GM12878 (cell line): ENCODE results near the gene ZBTB8OS.

Experiments used
- CTCF ChIP-seq, 3 experiments: IDR thresholded peaks in 2 of 3; conservative IDR thresholded peaks in 1 of 3; 2 replicates each; pipeline ENCODE4 v1.5.1; 2011; ENCODE audit warnings: low read depth in 3 of 3, low read length in 3 of 3, mild to moderate bottlenecking in 3 of 3, control low read depth in 2 of 3, moderate library complexity in 2 of 3, inconsistent platforms in 1 of 3, mixed read lengths in 1 of 3; ENCODE audit not compliant: control insufficient read depth in 2 of 3, insufficient read depth in 1 of 3; ENCODE audit errors: extremely low read depth in 1 of 3
- GABPA ChIP-seq: IDR thresholded peaks from 2 replicates; pipeline ENCODE4 v1.6.1; 2014; ENCODE audit warnings: antibody characterized with exemption, low read depth, mild to moderate bottlenecking, inconsistent platforms
- JUND ChIP-seq: IDR thresholded peaks from 2 replicates; pipeline ENCODE4 v1.6.1; 2012; ENCODE audit warnings: low read depth, mild to moderate bottlenecking, low read length, improper control_type of control experiment, moderate library complexity
- TF ChIP-seq, protein P1 (sequence below): IDR thresholded peaks from 2 replicates; pipeline ENCODE4 v1.6.1; 2012; ENCODE audit warnings: low read depth, low read length, improper control_type of control experiment

DNA sequence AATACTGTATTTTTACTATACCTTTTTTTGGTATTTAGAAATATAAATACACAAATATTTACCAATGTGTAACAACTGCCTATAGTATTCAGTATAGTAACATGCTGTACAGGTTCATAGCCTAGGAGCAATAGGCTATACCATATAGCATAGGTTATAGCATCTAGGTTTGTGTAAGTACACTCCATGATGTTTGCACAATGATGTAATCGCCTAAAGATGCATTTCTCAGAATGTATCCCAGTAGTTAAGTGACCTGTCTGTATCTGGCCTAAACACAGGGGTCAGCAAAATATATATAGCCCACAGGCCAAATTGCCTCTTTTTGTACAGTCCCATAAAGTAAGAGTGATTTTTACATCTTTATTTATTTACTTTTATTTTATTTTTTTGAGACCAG is 24.2 kb downstream of the ZBTB8OS start:
- TF ChIP-seq JUND: no peak
- TF ChIP-seq, protein P1, sequence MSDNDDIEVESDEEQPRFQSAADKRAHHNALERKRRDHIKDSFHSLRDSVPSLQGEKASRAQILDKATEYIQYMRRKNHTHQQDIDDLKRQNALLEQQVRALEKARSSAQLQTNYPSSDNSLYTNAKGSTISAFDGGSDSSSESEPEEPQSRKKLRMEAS: no peak
- no peak for TF ChIP-seq GABPA
- no peak for TF ChIP-seq CTCF (IDR thresholded peaks at IDR 0.05 in 2 of 3, conservative IDR thresholded peaks at IDR 0.05 in 1 of 3; ENCODE audit: control insufficient read depth in 2 of 3, extremely low read depth in 1 of 3, insufficient read depth in 1 of 3, low read depth in 3 of 3, low read length in 3 of 3)
